ENCODE data around the gene XIRP2. TPM values are rescaled to one million over a fixed set of nuclear protein-coding genes. Genes with fewer than 3 reads are reported as not detected.

XIRP2 gene
- total and polyA plus RNA-seq, 10 of the 15 experiments (the other 5 are each of a cell fraction or from before 2014, with no cell fraction given) = 0.03 TPM; not detected in 9

DNA sequence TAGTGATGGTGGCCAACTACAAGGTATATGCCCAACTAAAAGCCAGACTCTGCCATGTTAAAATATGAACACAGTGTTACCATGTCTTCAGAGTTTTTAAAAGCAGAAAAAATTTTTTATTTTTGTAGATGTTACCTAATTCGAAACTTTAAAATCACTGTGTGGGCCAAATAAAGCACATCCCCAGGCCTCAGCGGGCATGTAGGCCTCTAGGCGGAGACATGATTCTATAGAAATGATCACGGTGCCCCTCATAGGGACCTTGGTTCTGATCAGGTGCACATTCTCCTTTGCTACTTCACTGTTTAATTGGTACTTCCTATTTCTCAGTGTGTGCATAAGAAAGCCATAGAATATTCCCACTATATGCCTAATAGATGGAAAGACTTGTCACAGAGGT, 349.2 kb downstream of the XIRP2 start:
- RAD21 ChIA-PET (ENCODE audit: unreplicated experiment) = no interaction called here
- 0% methylated on average over 4 of the region's 4 CpGs for WGBS (ENCODE audit: insufficient coverage, insufficient replicate concordance, low lambda C conversion rate, missing lambda C conversion rate)

More for the DNA sequence above, 349.2 kb downstream of the XIRP2 start:
- Histone ChIP-seq H2AFZ (ENCODE audit: control insufficient read depth, low read depth, low read length) (no peak overlapping the region), H3K9me3 (replicated peaks; ENCODE audit: control insufficient read depth, insufficient read depth, low read length) (no peaks in the 10 kb centered on the region), H3K4me3 (no peak overlapping the region), H4K20me1 (ENCODE audit: control insufficient read depth, insufficient read depth) (no peaks in the 10 kb centered on the region), H3K4me2 (ENCODE audit: control insufficient read depth, insufficient read depth) (no peak overlapping the region), H3K36me3 (ENCODE audit: control insufficient read depth in 2 of 2, insufficient read depth in 2 of 2, low read length in 1 of 2) (no peaks in the 10 kb centered on the region), H3K27me3 (replicated peaks in 1 of 2; ENCODE audit: control insufficient read depth in 2 of 2, insufficient read depth in 2 of 2, low read length in 1 of 2) (no peaks in the 10 kb centered on the region), H3K27ac (ENCODE audit: control insufficient read depth, insufficient read depth) (no peak overlapping the region), H3K9ac (ENCODE audit: control insufficient read depth, insufficient read depth, low read length) (no peak overlapping the region), H3K4me1 (ENCODE audit: control insufficient read depth, insufficient read depth, low read length) (no peaks in the 10 kb centered on the region), H3K79me2 (ENCODE audit: control insufficient read depth, insufficient read depth, low read length) (no peaks in the 10 kb centered on the region)
- BruUV-seq (replicated peaks) = no TSS peak
- SMC1A ChIA-PET (ENCODE audit: uncharacterized antibody, unreplicated experiment) = no interaction called here
- TF ChIP-seq NFXL1 (IDR thresholded peaks at IDR 0.05; ENCODE audit: borderline replicate concordance) (no peak), DPF2 (IDR thresholded peaks at IDR 0.05) (no peak), SREBF2 (IDR thresholded peaks at IDR 0.05; ENCODE audit: low read length) (no peak), RCOR1 (conservative IDR thresholded peaks at IDR 0.05; ENCODE audit: low read depth, low read length) (no peak), YY1 (IDR thresholded peaks at IDR 0.05; ENCODE audit: low read depth, low read length) (no peak), MEF2A (IDR thresholded peaks at IDR 0.05; ENCODE audit: insufficient read depth, low read depth, low read length) (no peak), POU2F2 (IDR thresholded peaks at IDR 0.05; ENCODE audit: borderline replicate concordance, low read depth, low read length) (no peak), GATAD2B (conservative IDR thresholded peaks at IDR 0.05; ENCODE audit: low read depth) (no peak), ASH2L (IDR thresholded peaks at IDR 0.05; ENCODE audit: borderline replicate concordance, low read depth) (no peak)
- TF ChIP-seq, protein P1, sequence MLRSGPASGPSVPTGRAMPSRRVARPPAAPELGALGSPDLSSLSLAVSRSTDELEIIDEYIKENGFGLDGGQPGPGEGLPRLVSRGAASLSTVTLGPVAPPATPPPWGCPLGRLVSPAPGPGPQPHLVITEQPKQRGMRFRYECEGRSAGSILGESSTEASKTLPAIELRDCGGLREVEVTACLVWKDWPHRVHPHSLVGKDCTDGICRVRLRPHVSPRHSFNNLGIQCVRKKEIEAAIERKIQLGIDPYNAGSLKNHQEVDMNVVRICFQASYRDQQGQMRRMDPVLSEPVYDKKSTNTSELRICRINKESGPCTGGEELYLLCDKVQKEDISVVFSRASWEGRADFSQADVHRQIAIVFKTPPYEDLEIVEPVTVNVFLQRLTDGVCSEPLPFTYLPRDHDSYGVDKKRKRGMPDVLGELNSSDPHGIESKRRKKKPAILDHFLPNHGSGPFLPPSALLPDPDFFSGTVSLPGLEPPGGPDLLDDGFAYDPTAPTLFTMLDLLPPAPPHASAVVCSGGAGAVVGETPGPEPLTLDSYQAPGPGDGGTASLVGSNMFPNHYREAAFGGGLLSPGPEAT (IDR thresholded peaks at IDR 0.05; ENCODE audit: low read depth) = no peak
- TF ChIP-seq, protein P2, sequence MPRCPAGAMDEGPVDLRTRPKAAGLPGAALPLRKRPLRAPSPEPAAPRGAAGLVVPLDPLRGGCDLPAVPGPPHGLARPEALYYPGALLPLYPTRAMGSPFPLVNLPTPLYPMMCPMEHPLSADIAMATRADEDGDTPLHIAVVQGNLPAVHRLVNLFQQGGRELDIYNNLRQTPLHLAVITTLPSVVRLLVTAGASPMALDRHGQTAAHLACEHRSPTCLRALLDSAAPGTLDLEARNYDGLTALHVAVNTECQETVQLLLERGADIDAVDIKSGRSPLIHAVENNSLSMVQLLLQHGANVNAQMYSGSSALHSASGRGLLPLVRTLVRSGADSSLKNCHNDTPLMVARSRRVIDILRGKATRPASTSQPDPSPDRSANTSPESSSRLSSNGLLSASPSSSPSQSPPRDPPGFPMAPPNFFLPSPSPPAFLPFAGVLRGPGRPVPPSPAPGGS (IDR thresholded peaks at IDR 0.05; ENCODE audit: borderline replicate concordance, insufficient read depth, low read depth, low read length, poor library complexity, severe bottlenecking) = no peak
- ATAC-seq (no peak), DNase-seq (ENCODE audit: low read depth, low spot score) (no peak), FAIRE-seq (no peak)
- CTCF ChIA-PET = no interaction called here
- intact Hi-C loops (cut with micrococcal nuclease; ENCODE audit: unreplicated experiment) = no loop called here
- POLR2A ChIA-PET = no interaction called here
- in situ Hi-C loops (cut with MboI) = no loop called here
